ENCODE results near the gene CDON. TPM values are rescaled to one million over a fixed set of nuclear protein-coding genes. Genes with fewer than 3 reads are reported as not detected.

Gene CDON
- total RNA-seq, 3 donors from 2014 or later (not counting 1 experiment from before 2014, with no cell fraction given): 0.25 to 0.38 TPM; not detected in 1

DNA sequence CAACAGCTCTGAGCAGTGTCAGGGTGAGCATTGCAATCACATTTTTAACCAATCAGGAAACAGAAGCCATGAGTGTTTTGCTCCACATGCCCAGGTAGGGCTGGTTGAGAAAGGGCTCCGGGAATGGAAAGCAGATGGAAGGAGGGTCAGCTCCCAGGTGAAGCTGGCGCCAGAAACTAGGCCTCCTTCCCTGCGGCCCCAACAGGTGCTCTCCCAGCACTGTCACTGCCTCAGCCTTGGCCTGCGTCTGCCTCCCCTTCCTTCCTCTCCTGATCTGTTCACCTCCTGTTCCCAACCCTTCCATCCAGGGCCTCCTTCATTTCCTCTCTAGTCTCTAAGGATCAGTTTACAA, 121.4 kb downstream of the CDON start:
- ATAC-seq (no peak), DNase-seq (no peak)
- Mint-ChIP-seq H3K36me3 (no peaks in the 10 kb centered on the region), H3K27me3 (ENCODE audit: low read depth in 2 of 2) (peaks cover 9 to 10% of the 10 kb centered on the region in 2 donors), H3K4me3 (no peak overlapping the region), H3K27ac (no peak overlapping the region), H3K9me3 (no peaks in the 10 kb centered on the region), H3K4me1 (peaks cover 6 to 11% of the 10 kb centered on the region in 2 donors)
- Histone ChIP-seq H3K27me3 (ENCODE audit: control insufficient read depth, insufficient read depth, low read length) (no peaks in the 10 kb centered on the region), H3K27ac (ENCODE audit: low read length) (no peak overlapping the region), H3K4me1 (ENCODE audit: control insufficient read depth, insufficient read depth, low read length) (no peaks in the 10 kb centered on the region), H3K9me3 (ENCODE audit: control insufficient read depth, insufficient read depth, low read length) (no peaks in the 10 kb centered on the region), H3K36me3 (ENCODE audit: control insufficient read depth, insufficient read depth, low read length) (no peaks in the 10 kb centered on the region), H3K4me3 (ENCODE audit: low read length) (no peak overlapping the region)
- intact Hi-C loops (cut with micrococcal nuclease): no loop called here
- WGBS (ENCODE audit: insufficient coverage): 65% methylated on average over 4 of the region's 4 CpGs
- TF ChIP-seq, protein P1, sequence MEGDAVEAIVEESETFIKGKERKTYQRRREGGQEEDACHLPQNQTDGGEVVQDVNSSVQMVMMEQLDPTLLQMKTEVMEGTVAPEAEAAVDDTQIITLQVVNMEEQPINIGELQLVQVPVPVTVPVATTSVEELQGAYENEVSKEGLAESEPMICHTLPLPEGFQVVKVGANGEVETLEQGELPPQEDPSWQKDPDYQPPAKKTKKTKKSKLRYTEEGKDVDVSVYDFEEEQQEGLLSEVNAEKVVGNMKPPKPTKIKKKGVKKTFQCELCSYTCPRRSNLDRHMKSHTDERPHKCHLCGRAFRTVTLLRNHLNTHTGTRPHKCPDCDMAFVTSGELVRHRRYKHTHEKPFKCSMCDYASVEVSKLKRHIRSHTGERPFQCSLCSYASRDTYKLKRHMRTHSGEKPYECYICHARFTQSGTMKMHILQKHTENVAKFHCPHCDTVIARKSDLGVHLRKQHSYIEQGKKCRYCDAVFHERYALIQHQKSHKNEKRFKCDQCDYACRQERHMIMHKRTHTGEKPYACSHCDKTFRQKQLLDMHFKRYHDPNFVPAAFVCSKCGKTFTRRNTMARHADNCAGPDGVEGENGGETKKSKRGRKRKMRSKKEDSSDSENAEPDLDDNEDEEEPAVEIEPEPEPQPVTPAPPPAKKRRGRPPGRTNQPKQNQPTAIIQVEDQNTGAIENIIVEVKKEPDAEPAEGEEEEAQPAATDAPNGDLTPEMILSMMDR (IDR thresholded peaks at IDR 0.05): no peak

DNA sequence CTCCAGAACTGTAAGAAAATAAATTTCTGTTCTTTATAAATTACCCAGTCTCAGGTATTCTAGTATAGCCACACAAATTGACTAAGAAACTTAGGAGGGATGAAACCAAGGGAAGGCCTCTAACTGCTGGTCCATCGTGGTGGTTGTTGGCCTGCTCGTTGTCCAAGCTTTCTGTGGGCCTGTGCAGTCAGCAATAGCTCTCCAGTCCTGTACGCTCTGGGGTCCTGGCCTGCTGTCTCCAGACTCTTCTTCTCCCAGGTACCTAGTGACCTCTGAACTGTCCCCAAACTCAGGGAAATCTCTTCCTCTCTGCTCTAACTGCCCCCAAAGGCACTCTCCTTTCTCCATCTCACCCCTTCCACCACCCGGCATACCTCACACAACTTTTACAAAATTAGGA, 122.5 kb downstream of the CDON start:
- DNase-seq (no peak), ATAC-seq (no peak)
- TF ChIP-seq, protein P1 (IDR thresholded peaks at IDR 0.05): no peak
- WGBS (ENCODE audit: insufficient coverage): 89% methylated on average over 4 of the region's 4 CpGs
- H3K36me3 ChIP-seq (ENCODE audit: control insufficient read depth, insufficient read depth, low read length): no peaks in the 10 kb centered on the region
- no peaks in the 10 kb centered on the region for H3K9me3 Mint-ChIP-seq
- H3K36me3 Mint-ChIP-seq: no peaks in the 10 kb centered on the region
- H3K4me1 ChIP-seq (ENCODE audit: control insufficient read depth, insufficient read depth, low read length): no peaks in the 10 kb centered on the region
- intact Hi-C loops (cut with micrococcal nuclease): no loop called here
- peaks cover 6 to 11% of the 10 kb centered on the region in 2 donors for H3K4me1 Mint-ChIP-seq
- no peak overlapping the region for H3K27ac Mint-ChIP-seq
- no peaks in the 10 kb centered on the region for H3K9me3 ChIP-seq (ENCODE audit: control insufficient read depth, insufficient read depth, low read length)
- H3K27me3 Mint-ChIP-seq (ENCODE audit: low read depth in 2 of 2): peaks cover 7 to 10% of the 10 kb centered on the region in 2 donors
- H3K4me3 ChIP-seq (ENCODE audit: low read length): no peak overlapping the region
- no peak overlapping the region for H3K27ac ChIP-seq (ENCODE audit: low read length)
- no peak overlapping the region for H3K4me3 Mint-ChIP-seq
- no peaks in the 10 kb centered on the region for H3K27me3 ChIP-seq (ENCODE audit: control insufficient read depth, insufficient read depth, low read length)

GRCh38 chr11:125939081-125939521, 123.6 kb downstream of the CDON start:
- H3K9me3 ChIP-seq (ENCODE audit: control insufficient read depth, insufficient read depth, low read length): no peaks in the 10 kb centered on the region
- H3K36me3 Mint-ChIP-seq: no peaks in the 10 kb centered on the region
- H3K4me1 Mint-ChIP-seq: peaks cover 6 to 11% of the 10 kb centered on the region in 2 donors
- H3K36me3 ChIP-seq (ENCODE audit: control insufficient read depth, insufficient read depth, low read length): no peaks in the 10 kb centered on the region
- TF ChIP-seq, protein P1 (IDR thresholded peaks at IDR 0.05): no peak
- intact Hi-C loops (cut with micrococcal nuclease): no loop called here
- H3K4me3 Mint-ChIP-seq: no peak overlapping the region
- no peaks in the 10 kb centered on the region for H3K9me3 Mint-ChIP-seq
- H3K27me3 ChIP-seq (ENCODE audit: control insufficient read depth, insufficient read depth, low read length): no peaks in the 10 kb centered on the region
- H3K4me3 ChIP-seq (ENCODE audit: low read length): no peak overlapping the region
- ATAC-seq: no peak
- no peaks in the 10 kb centered on the region for H3K4me1 ChIP-seq (ENCODE audit: control insufficient read depth, insufficient read depth, low read length)
- no peak for DNase-seq
- 84% methylated on average over 3 of the region's 4 CpGs for WGBS (ENCODE audit: insufficient coverage)
- H3K27ac Mint-ChIP-seq: no peak overlapping the region
- peaks cover 6 to 8% of the 10 kb centered on the region in 2 donors for H3K27me3 Mint-ChIP-seq (ENCODE audit: low read depth in 2 of 2)
- no peak overlapping the region for H3K27ac ChIP-seq (ENCODE audit: low read length)

- H3K27ac Mint-ChIP-seq: no peak overlapping the region
- TF ChIP-seq, protein P1 (IDR thresholded peaks at IDR 0.05): no peak
These were observed 124.2 kb downstream of the CDON start for GRCh38 chr11:125938418-125938817.

More at GRCh38 chr11:125938418-125938817, 124.2 kb downstream of the CDON start:
- H3K36me3 ChIP-seq (ENCODE audit: control insufficient read depth, insufficient read depth, low read length): no peaks in the 10 kb centered on the region
- H3K27ac ChIP-seq (ENCODE audit: low read length): no peak overlapping the region
- no peaks in the 10 kb centered on the region for H3K4me1 ChIP-seq (ENCODE audit: control insufficient read depth, insufficient read depth, low read length)
- Mint-ChIP-seq H3K36me3 (no peaks in the 10 kb centered on the region), H3K9me3 (no peaks in the 10 kb centered on the region), H3K27me3 (ENCODE audit: low read depth in 2 of 2) (peaks cover under 1 to 7% of the 10 kb centered on the region in 2 donors), H3K4me3 (no peak overlapping the region), H3K4me1 (peaks cover 6 to 11% of the 10 kb centered on the region in 2 donors)
- no peaks in the 10 kb centered on the region for H3K9me3 ChIP-seq (ENCODE audit: control insufficient read depth, insufficient read depth, low read length)
- no peak for ATAC-seq
- no peaks in the 10 kb centered on the region for H3K27me3 ChIP-seq (ENCODE audit: control insufficient read depth, insufficient read depth, low read length)
- WGBS (ENCODE audit: insufficient coverage): 88% methylated on average over 5 of the region's 5 CpGs
- DNase-seq: no peak
- intact Hi-C loops (cut with micrococcal nuclease): no loop called here
- H3K4me3 ChIP-seq (ENCODE audit: low read length): no peak overlapping the region

All from natural killer cell (primary cell).